HepG2 (cell line): ENCODE data around the gene BMERB1. TPM values are rescaled to one million over a fixed set of nuclear protein-coding genes. Genes with fewer than 3 reads are reported as not detected.
A peak's percentile ranks its signal among the peaks of the same experiment; 100 is the strongest.

Experiments used
- ATF1 ChIP-seq: IDR thresholded peaks from 2 replicates; pipeline ENCODE4 v1.6.1; 2016; ENCODE audit warnings: mild to moderate bottlenecking, control low read depth
- BCL6 ChIP-seq: IDR thresholded peaks from 2 replicates; pipeline ENCODE4 v1.6.1; 2016; ENCODE audit warnings: missing genetic modification reagents, missing compliant biosample characterization
- CBFB ChIP-seq: sonication (generic); formaldehyde crosslinking; IDR thresholded peaks from 2 replicates; pipeline ENCODE4 v1.4.0; 2020; ENCODE audit warnings: missing genetic modification reagents
- FOXK1 ChIP-seq: sonication (generic); formaldehyde crosslinking; IDR thresholded peaks from 2 replicates; pipeline ENCODE4 v1.4.0; 2020; ENCODE audit warnings: low read depth, missing genetic modification reagents, borderline replicate concordance
- KLF16 ChIP-seq, 2 experiments: sonication (generic) in 1 of 2; formaldehyde crosslinking in 1 of 2; IDR thresholded peaks; 2 replicates each; pipeline versions ENCODE4 v1.6.1 to v1.8.0; 2016 to 2023; ENCODE audit warnings: missing genetic modification reagents in 2 of 2, missing compliant biosample characterization in 1 of 2
- MIXL1 ChIP-seq: IDR thresholded peaks from 2 replicates; pipeline ENCODE4 v1.6.1; 2016
- NFE2L2 ChIP-seq: fragments of 150-350 bp; IDR thresholded peaks from 2 replicates; pipeline ENCODE4 v1.6.1; 2014; ENCODE audit warnings: low read length
- NR2F1 ChIP-seq, 2 experiments: fragments of 450-650 bp in 1 of 2; formaldehyde crosslinking in 1 of 2; IDR thresholded peaks; 2 replicates each; pipeline versions ENCODE4 v1.5.0 to v1.6.1; 2016 to 2020; ENCODE audit warnings: mild to moderate bottlenecking in 1 of 2, missing compliant biosample characterization in 1 of 2, missing genetic modification reagents in 1 of 2, moderate library complexity in 1 of 2
- PHF8 ChIP-seq: sonication (generic); formaldehyde crosslinking; IDR thresholded peaks from 2 replicates; pipeline ENCODE4 v1.5.0; 2020; ENCODE audit warnings: missing genetic modification reagents
- RFXAP ChIP-seq: sonication (generic); formaldehyde crosslinking; IDR thresholded peaks from 2 replicates; pipeline ENCODE4 v1.4.0; 2020; ENCODE audit warnings: missing genetic modification reagents, borderline replicate concordance
- ZFP36 ChIP-seq: fragments of 150-350 bp; IDR thresholded peaks from 2 replicates; pipeline ENCODE4 v1.6.1; 2018; ENCODE audit warnings: borderline replicate concordance, low read length, low read depth; ENCODE audit not compliant: partially characterized antibody
- ZNF510 ChIP-seq: sonication (generic); formaldehyde crosslinking; IDR thresholded peaks from 2 replicates; pipeline ENCODE4 v1.4.0; 2020; ENCODE audit warnings: low read depth, mild to moderate bottlenecking, missing genetic modification reagents
- polyA plus RNA-seq, 8 experiments: library from polyadenylated mRNA; depleted of rRNA in 3 of 8; stranded (reverse) in 7 of 8; unstranded in 1 of 8; fragments of >200 nt; fragmentation: Illumina TruSeq in 4 of 8; extraction: Trizol in 4 of 8; gene quantifications; 2 replicates each; pipeline versions ENCODE4 v1.2.1 to v1.2.3, GENCODE V29; 2011 to 2016; ENCODE audit warnings: low read depth in 4 of 8, missing spikeins in 1 of 8, mixed read lengths in 1 of 8; ENCODE audit not compliant: insufficient read depth in 1 of 8
- total RNA-seq, 5 experiments: library from RNA; depleted of rRNA; stranded (reverse); fragments of >200 nt; fragmentation: Illumina TruSeq; extraction: Trizol; gene quantifications; 2 replicates each; pipeline ENCODE4 v1.2.3, GENCODE V29; 2016; ENCODE audit warnings: low read depth in 1 of 5
- TF ChIP-seq, protein P1 (sequence below): sonication (generic); formaldehyde crosslinking; IDR thresholded peaks from 2 replicates; pipeline ENCODE4 v1.4.0; 2020; ENCODE audit warnings: missing genetic modification reagents
- TF ChIP-seq, protein P2 (sequence below): sonication (generic); formaldehyde crosslinking; IDR thresholded peaks from 2 replicates; pipeline ENCODE4 v1.5.0; 2020; ENCODE audit warnings: mild to moderate bottlenecking, missing genetic modification reagents
- TF ChIP-seq, protein P3 (sequence below): sonication (generic); formaldehyde crosslinking; IDR thresholded peaks from 2 replicates; pipeline ENCODE4 v1.8.1; 2023; ENCODE audit warnings: missing genetic modification reagents, mild to moderate bottlenecking, borderline replicate concordance
- TF ChIP-seq, protein P4 (sequence below): sonication (generic); formaldehyde crosslinking; IDR thresholded peaks from 2 replicates; pipeline ENCODE4 v1.4.0; 2020; ENCODE audit warnings: mild to moderate bottlenecking, missing genetic modification reagents
- TF ChIP-seq, protein P5 (sequence below): sonication (generic); formaldehyde crosslinking; IDR thresholded peaks from 2 replicates; pipeline ENCODE4 v1.5.1; 2020; ENCODE audit warnings: missing genetic modification reagents, mild to moderate bottlenecking, borderline replicate concordance
- TF ChIP-seq, protein P6 (sequence below): sonication (generic); formaldehyde crosslinking; IDR thresholded peaks from 2 replicates; pipeline ENCODE4 v1.4.0; 2020; ENCODE audit warnings: missing genetic modification reagents

BMERB1 gene
- total and polyA plus RNA-seq, 2 of the 13 experiments (the other 11 are each of a cell fraction or from before 2014, with no cell fraction given), result 1.4 TPM

DNA sequence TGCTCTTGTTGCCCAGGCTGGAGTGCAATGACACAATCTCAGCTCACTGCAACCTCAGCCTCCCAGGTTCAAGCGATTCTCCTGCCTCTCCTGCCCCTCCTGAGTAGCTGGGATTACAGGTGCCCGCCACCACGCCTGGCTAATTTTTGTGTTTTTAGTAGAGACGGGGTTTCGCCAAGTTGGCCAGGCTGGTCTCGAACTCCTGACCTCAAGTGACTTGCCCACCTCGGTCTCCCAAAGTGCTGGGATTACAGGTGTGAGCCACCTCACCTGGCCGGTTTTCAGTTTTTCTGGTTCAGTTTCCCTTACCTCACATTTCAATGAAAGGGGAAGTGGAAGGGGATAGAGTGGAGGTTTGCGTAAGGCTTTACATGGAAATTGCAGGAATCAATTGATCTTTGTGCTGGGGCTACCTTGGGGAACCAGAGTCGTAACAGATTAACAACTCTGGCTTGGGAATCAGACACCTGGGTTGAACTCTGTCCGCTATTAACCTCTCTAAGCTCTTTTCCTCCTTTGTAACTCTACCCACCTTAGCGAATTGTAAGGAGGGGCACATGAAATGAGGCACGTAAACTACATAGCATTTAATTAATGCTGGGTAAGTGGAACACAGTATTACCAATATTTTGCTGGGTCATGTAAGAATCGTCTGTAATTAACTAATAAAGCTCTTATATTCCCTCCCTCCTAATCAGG is 35.6 kb upstream of the BMERB1 start (continued):
- TF ChIP-seq, protein P1, sequence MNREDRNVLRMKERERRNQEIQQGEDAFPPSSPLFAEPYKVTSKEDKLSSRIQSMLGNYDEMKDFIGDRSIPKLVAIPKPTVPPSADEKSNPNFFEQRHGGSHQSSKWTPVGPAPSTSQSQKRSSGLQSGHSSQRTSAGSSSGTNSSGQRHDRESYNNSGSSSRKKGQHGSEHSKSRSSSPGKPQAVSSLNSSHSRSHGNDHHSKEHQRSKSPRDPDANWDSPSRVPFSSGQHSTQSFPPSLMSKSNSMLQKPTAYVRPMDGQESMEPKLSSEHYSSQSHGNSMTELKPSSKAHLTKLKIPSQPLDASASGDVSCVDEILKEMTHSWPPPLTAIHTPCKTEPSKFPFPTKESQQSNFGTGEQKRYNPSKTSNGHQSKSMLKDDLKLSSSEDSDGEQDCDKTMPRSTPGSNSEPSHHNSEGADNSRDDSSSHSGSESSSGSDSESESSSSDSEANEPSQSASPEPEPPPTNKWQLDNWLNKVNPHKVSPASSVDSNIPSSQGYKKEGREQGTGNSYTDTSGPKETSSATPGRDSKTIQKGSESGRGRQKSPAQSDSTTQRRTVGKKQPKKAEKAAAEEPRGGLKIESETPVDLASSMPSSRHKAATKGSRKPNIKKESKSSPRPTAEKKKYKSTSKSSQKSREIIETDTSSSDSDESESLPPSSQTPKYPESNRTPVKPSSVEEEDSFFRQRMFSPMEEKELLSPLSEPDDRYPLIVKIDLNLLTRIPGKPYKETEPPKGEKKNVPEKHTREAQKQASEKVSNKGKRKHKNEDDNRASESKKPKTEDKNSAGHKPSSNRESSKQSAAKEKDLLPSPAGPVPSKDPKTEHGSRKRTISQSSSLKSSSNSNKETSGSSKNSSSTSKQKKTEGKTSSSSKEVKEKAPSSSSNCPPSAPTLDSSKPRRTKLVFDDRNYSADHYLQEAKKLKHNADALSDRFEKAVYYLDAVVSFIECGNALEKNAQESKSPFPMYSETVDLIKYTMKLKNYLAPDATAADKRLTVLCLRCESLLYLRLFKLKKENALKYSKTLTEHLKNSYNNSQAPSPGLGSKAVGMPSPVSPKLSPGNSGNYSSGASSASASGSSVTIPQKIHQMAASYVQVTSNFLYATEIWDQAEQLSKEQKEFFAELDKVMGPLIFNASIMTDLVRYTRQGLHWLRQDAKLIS (CRISPR knock-in tag), result no peak
- TF ChIP-seq, protein P2, sequence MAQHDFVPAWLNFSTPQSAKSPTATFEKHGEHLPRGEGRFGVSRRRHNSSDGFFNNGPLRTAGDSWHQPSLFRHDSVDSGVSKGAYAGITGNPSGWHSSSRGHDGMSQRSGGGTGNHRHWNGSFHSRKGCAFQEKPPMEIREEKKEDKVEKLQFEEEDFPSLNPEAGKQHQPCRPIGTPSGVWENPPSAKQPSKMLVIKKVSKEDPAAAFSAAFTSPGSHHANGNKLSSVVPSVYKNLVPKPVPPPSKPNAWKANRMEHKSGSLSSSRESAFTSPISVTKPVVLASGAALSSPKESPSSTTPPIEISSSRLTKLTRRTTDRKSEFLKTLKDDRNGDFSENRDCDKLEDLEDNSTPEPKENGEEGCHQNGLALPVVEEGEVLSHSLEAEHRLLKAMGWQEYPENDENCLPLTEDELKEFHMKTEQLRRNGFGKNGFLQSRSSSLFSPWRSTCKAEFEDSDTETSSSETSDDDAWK, result no peak
- peak; percentile 85 for TF ChIP-seq FOXK1
- no peak for TF ChIP-seq CBFB (CRISPR knock-in tag)
- TF ChIP-seq, protein P3, sequence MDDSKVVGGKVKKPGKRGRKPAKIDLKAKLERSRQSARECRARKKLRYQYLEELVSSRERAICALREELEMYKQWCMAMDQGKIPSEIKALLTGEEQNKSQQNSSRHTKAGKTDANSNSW (CRISPR knock-in tag), result no peak
- TF ChIP-seq, protein P4, sequence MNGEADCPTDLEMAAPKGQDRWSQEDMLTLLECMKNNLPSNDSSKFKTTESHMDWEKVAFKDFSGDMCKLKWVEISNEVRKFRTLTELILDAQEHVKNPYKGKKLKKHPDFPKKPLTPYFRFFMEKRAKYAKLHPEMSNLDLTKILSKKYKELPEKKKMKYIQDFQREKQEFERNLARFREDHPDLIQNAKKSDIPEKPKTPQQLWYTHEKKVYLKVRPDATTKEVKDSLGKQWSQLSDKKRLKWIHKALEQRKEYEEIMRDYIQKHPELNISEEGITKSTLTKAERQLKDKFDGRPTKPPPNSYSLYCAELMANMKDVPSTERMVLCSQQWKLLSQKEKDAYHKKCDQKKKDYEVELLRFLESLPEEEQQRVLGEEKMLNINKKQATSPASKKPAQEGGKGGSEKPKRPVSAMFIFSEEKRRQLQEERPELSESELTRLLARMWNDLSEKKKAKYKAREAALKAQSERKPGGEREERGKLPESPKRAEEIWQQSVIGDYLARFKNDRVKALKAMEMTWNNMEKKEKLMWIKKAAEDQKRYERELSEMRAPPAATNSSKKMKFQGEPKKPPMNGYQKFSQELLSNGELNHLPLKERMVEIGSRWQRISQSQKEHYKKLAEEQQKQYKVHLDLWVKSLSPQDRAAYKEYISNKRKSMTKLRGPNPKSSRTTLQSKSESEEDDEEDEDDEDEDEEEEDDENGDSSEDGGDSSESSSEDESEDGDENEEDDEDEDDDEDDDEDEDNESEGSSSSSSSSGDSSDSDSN (CRISPR knock-in tag), result no peak; the same call in none of the 2 replicates
- no peak for TF ChIP-seq RFXAP (CRISPR knock-in tag)
- TF ChIP-seq PHF8 (CRISPR knock-in tag), result peak; percentile 45; the same call in 1 of the 2 replicates
- peak in 1 of 2 experiments; percentile 77; a peak in 2 of 4 replicates for TF ChIP-seq KLF16 (CRISPR knock-in tag; IDR thresholded peaks at IDR 0.05)
- TF ChIP-seq MIXL1 (CRISPR knock-in tag), result peak; percentile 98
- TF ChIP-seq ATF1 (CRISPR knock-in tag), result peak; percentile 69
- peak; percentile 93 for TF ChIP-seq BCL6 (CRISPR knock-in tag)
- TF ChIP-seq, protein P5, sequence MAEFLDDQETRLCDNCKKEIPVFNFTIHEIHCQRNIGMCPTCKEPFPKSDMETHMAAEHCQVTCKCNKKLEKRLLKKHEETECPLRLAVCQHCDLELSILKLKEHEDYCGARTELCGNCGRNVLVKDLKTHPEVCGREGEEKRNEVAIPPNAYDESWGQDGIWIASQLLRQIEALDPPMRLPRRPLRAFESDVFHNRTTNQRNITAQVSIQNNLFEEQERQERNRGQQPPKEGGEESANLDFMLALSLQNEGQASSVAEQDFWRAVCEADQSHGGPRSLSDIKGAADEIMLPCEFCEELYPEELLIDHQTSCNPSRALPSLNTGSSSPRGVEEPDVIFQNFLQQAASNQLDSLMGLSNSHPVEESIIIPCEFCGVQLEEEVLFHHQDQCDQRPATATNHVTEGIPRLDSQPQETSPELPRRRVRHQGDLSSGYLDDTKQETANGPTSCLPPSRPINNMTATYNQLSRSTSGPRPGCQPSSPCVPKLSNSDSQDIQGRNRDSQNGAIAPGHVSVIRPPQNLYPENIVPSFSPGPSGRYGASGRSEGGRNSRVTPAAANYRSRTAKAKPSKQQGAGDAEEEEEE (CRISPR knock-in tag), result 0 out of 2 replicates have a peak, but pooled peaks have one; percentile 80
- no peak; the same call in 1 of the 2 replicates for TF ChIP-seq ZNF510 (CRISPR knock-in tag)
- TF ChIP-seq, protein P6, sequence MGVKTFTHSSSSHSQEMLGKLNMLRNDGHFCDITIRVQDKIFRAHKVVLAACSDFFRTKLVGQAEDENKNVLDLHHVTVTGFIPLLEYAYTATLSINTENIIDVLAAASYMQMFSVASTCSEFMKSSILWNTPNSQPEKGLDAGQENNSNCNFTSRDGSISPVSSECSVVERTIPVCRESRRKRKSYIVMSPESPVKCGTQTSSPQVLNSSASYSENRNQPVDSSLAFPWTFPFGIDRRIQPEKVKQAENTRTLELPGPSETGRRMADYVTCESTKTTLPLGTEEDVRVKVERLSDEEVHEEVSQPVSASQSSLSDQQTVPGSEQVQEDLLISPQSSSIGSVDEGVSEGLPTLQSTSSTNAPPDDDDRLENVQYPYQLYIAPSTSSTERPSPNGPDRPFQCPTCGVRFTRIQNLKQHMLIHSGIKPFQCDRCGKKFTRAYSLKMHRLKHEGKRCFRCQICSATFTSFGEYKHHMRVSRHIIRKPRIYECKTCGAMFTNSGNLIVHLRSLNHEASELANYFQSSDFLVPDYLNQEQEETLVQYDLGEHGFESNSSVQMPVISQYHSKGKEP, result no peak
- TF ChIP-seq ZFP36, result no peak
- TF ChIP-seq NR2F1 (CRISPR knock-in tag; IDR thresholded peaks at IDR 0.05), result peak in 1 of 2 experiments; percentile 27; a peak in 2 of 4 replicates
- peak; percentile 9; the same call in 1 of the 2 replicates for TF ChIP-seq NFE2L2
